Liver (tissue), 9 donors: ENCODE results near the gene LRRC4. TPM values are rescaled to one million over a fixed set of nuclear protein-coding genes. Genes with fewer than 3 reads are reported as not detected.

Source experiments
- DNase-seq: peaks from one replicate; pipeline ENCODE4 v3.0.0-alpha.2; 2017; ENCODE audit warnings: low spot score
- H3K27ac ChIP-seq, 2 donors: one replicate each; pipeline ENCODE4 v1.7.0; 2013; ENCODE audit warnings: inconsistent platforms in 2 of 2, low read length in 2 of 2, control low read depth in 1 of 2, low read depth in 1 of 2, mild to moderate bottlenecking in 1 of 2
- H3K27me3 ChIP-seq, 4 donors: one replicate each; pipeline versions ENCODE4 v1.6.1 to v1.7.0; 2013; ENCODE audit warnings: low read length in 3 of 4, inconsistent platforms in 1 of 4, mild to moderate bottlenecking in 1 of 4, moderate library complexity in 1 of 4; ENCODE audit not compliant: control insufficient read depth in 4 of 4, insufficient read depth in 4 of 4
- H3K36me3 ChIP-seq, 4 donors: one replicate each; pipeline versions ENCODE4 v1.6.1 to v1.7.0; 2013; ENCODE audit warnings: low read length in 3 of 4, mild to moderate bottlenecking in 3 of 4, low read depth in 1 of 4, moderate library complexity in 1 of 4; ENCODE audit not compliant: control insufficient read depth in 4 of 4, insufficient read depth in 3 of 4
- H3K4me1 ChIP-seq, 4 donors: one replicate each; pipeline versions ENCODE4 v1.6.1 to v1.7.0; 2013; ENCODE audit warnings: low read length in 3 of 4, mild to moderate bottlenecking in 3 of 4, moderate library complexity in 1 of 4; ENCODE audit not compliant: control insufficient read depth in 4 of 4, insufficient read depth in 4 of 4
- H3K4me3 ChIP-seq, 3 donors: one replicate each; pipeline versions ENCODE4 v1.6.1 to v1.7.0; 2013; ENCODE audit warnings: low read length in 3 of 3, control low read depth in 1 of 3, low read depth in 1 of 3, mild to moderate bottlenecking in 1 of 3
- H3K9ac ChIP-seq, 2 donors: one replicate each; pipeline ENCODE4 v1.7.0; 2013; ENCODE audit warnings: low read length in 2 of 2, mild to moderate bottlenecking in 2 of 2, moderate library complexity in 2 of 2, control low read depth in 1 of 2, low read depth in 1 of 2
- H3K9me3 ChIP-seq, 4 donors: one replicate each; pipeline versions ENCODE4 v1.6.1 to v1.7.0; 2013; ENCODE audit warnings: low read length in 3 of 4; ENCODE audit not compliant: control insufficient read depth in 4 of 4
- CTCF ChIP-seq: fragments of 150-350 bp; IDR thresholded peaks from 2 replicates; pipeline ENCODE4 v1.5.1; 2017; ENCODE audit warnings: improper control_type of control experiment, low read depth, low read length; ENCODE audit not compliant: missing input control
- EGR1 ChIP-seq, 2 donors: IDR thresholded peaks; 2 replicates each; pipeline ENCODE4 v1.6.1; 2016 to 2018; ENCODE audit warnings: antibody characterized with exemption in 2 of 2, low read depth in 2 of 2
- FOXA1 ChIP-seq: IDR thresholded peaks from 2 replicates; pipeline ENCODE4 v1.6.1; 2016; ENCODE audit warnings: antibody characterized with exemption
- FOXA2 ChIP-seq: IDR thresholded peaks from 2 replicates; pipeline ENCODE4 v1.6.1; 2016; ENCODE audit warnings: antibody characterized with exemption
- GABPA ChIP-seq, 2 donors: IDR thresholded peaks in 1 of 2; conservative IDR thresholded peaks in 1 of 2; 2 replicates each; pipeline ENCODE4 v1.6.1; 2016; ENCODE audit warnings: antibody characterized with exemption in 2 of 2, mild to moderate bottlenecking in 1 of 2, moderate library complexity in 1 of 2
- HNF4A ChIP-seq, 2 donors: conservative IDR thresholded peaks; 2 replicates each; pipeline ENCODE4 v1.6.1; 2016; ENCODE audit warnings: antibody characterized with exemption in 2 of 2, mild to moderate bottlenecking in 2 of 2
- HNF4G ChIP-seq: IDR thresholded peaks from 2 replicates; pipeline ENCODE4 v1.6.1; 2016; ENCODE audit warnings: antibody characterized with exemption
- JUND ChIP-seq, 2 donors: IDR thresholded peaks; 2 replicates each; pipeline ENCODE4 v1.6.1; 2016; ENCODE audit warnings: antibody characterized with exemption in 2 of 2
- MAX ChIP-seq: IDR thresholded peaks from 2 replicates; pipeline ENCODE4 v1.6.1; 2016; ENCODE audit warnings: antibody characterized with exemption
- NR2F2 ChIP-seq: IDR thresholded peaks from 2 replicates; pipeline ENCODE4 v1.6.1; 2016; ENCODE audit warnings: antibody characterized with exemption
- RAD21 ChIP-seq, 2 donors: IDR thresholded peaks; 2 replicates each; pipeline ENCODE4 v1.6.1; 2016; ENCODE audit warnings: antibody characterized with exemption in 2 of 2, mild to moderate bottlenecking in 2 of 2
- REST ChIP-seq: IDR thresholded peaks from 2 replicates; pipeline ENCODE4 v1.6.1; 2016; ENCODE audit warnings: antibody characterized with exemption, mild to moderate bottlenecking
- RXRA ChIP-seq, 2 donors: IDR thresholded peaks; 2 replicates each; pipeline ENCODE4 v1.6.1; 2017 to 2018; ENCODE audit warnings: antibody characterized with exemption in 2 of 2, mild to moderate bottlenecking in 1 of 2
- SP1 ChIP-seq: IDR thresholded peaks from 2 replicates; pipeline ENCODE4 v1.6.1; 2018; ENCODE audit warnings: antibody characterized with exemption, mild to moderate bottlenecking
- YY1 ChIP-seq: IDR thresholded peaks from 2 replicates; pipeline ENCODE4 v1.6.1; 2016; ENCODE audit warnings: antibody characterized with exemption, mild to moderate bottlenecking
- ZBTB33 ChIP-seq: IDR thresholded peaks from 2 replicates; pipeline ENCODE4 v1.6.1; 2016; ENCODE audit warnings: antibody characterized with exemption
- WGBS: extraction: QIAGEN DNeasy Blood & Tissue Kit; methylation state at CpG from one replicate; pipeline ENCODE4 v1.1.7; 2013; 5-methylcytosine and 5-hydroxymethylcytosine counted together
- polyA plus RNA-seq, 2 donors: library from polyadenylated mRNA; stranded (reverse) in 1 of 2; unstranded in 1 of 2; fragments of 200-250 nt in 1 of 2; fragments of >200 nt in 1 of 2; fragmentation: Nextera tagmentation in 1 of 2; extraction: Ambion mirVana in 1 of 2; gene quantifications; one replicate each; pipeline versions ENCODE4 v1.2.1 to v1.2.3, GENCODE V29; 2013 to 2015
- total RNA-seq, 2 donors: library from RNA; depleted of rRNA; stranded (reverse); fragments of >200 nt; gene quantifications; one replicate each; pipeline ENCODE4 v1.2.3, GENCODE V29; 2014
- donor health status: healthy.
- donor health status: healthy.
- donor health status: healthy.
- donor health status: healthy.
- donor health status: healthy.

The LRRC4 gene
- total and polyA plus RNA-seq, 4 donors = 0.54 to 2.7 (median 1.2) TPM

- H3K36me3 ChIP-seq = peaks cover 2 to 8% (median 4%) of the 10 kb centered on the region in 4 donors
- no peak for TF ChIP-seq FOXA1
- TF ChIP-seq GABPA (IDR thresholded peaks at IDR 0.05 in 1 of 2, conservative IDR thresholded peaks at IDR 0.05 in 1 of 2) = no peak
- no peak for TF ChIP-seq MAX
- no peak for TF ChIP-seq JUND (IDR thresholded peaks at IDR 0.05)
- TF ChIP-seq HNF4G = no peak
- TF ChIP-seq RXRA (IDR thresholded peaks at IDR 0.05) = no peak
- no peak for TF ChIP-seq HNF4A (conservative IDR thresholded peaks at IDR 0.05)
- TF ChIP-seq ZBTB33 = no peak
- TF ChIP-seq NR2F2 = no peak
- no peak for TF ChIP-seq REST
- no peak for TF ChIP-seq EGR1 (IDR thresholded peaks at IDR 0.05; ENCODE audit: low read depth in 2 of 2)
- TF ChIP-seq CTCF = no peak
- TF ChIP-seq SP1 = no peak
- no peak for TF ChIP-seq FOXA2
- TF ChIP-seq YY1 = no peak
- TF ChIP-seq RAD21 (IDR thresholded peaks at IDR 0.05) = no peak
- H3K27me3 ChIP-seq = no peaks in the 10 kb centered on the region
- DNase-seq = no peak
- no peaks in the 10 kb centered on the region for H3K9me3 ChIP-seq
- 97% methylated on average over 3 of the region's 3 CpGs for WGBS
- no peak overlapping the region for H3K9ac ChIP-seq
- H3K27ac ChIP-seq = no peak overlapping the region
- no peak overlapping the region for H3K4me3 ChIP-seq
- H3K4me1 ChIP-seq = peaks cover 1 to 27% (median 17%) of the 10 kb centered on the region in 4 donors
These were observed 11.9 kb downstream of the LRRC4 start for GRCh38 chr7:128019288-128019687.
